RWPE1 (cell line): Measurements from ENCODE around the gene TMEM132C.

Experiments used
- CTCF ChIA-PET: fragments of 350-600 bp; sonication (Branson Sonifier 250); formaldehyde crosslinking; extraction: SDS; loops from one replicate; lab custom pipeline; 2021; lab: Yijun Ruan, JAX
- POLR2A ChIA-PET: fragments of 400-600 bp; formaldehyde crosslinking; extraction: SDS; loops from one replicate; lab custom pipeline; 2020; ENCODE audit warnings: antibody characterized with exemption; ENCODE audit not compliant: low non-redundant PET; lab: Yijun Ruan, JAX
- DNase-seq: peaks from one replicate; pipeline ENCODE4 v3.0.0; 2012; ENCODE audit warnings: low spot score
- H3K27ac ChIP-seq: fragments of 450-650 bp; 2 replicates; pipeline ENCODE4 v1.5.1; 2017
- TF ChIP-seq, protein P1 (sequence below): fragments of 450-650 bp; conservative IDR thresholded peaks from 2 replicates; pipeline ENCODE4 v1.5.1; 2017; ENCODE audit warnings: low read depth, mild to moderate bottlenecking

The TMEM132C gene

DNA sequence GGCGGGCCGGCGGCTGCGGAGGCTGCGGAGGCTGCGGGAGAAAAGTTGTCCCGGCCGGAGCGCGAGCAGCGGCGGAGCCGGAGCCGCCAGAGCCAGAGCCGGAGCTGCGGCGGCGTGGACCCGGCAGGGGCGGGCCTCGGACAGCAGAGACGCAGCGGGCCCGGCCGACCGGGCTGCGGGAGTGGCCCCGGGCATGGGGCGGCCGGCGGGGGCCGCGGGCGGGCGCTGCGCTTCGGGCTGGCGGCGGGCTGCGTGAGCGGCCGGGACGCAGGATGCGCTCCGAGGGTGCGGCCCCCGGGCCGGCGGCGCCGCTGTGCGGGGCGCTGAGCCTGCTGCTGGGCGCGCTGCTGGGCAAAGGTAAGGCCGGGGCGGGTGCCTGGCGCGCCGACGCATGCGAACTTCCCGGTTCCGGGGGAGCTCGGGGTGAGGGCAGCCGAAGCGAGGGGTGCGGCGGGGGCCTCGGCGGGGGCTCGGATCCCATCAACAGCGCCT lies at the start of gene TMEM132C:
Gene TMEM132C, plus strand, starts transcription at position 40 of the 492 bp plus-strand sequence. Its CDS starts 233 bp downstream, at position 273.
- TF ChIP-seq, protein P1, sequence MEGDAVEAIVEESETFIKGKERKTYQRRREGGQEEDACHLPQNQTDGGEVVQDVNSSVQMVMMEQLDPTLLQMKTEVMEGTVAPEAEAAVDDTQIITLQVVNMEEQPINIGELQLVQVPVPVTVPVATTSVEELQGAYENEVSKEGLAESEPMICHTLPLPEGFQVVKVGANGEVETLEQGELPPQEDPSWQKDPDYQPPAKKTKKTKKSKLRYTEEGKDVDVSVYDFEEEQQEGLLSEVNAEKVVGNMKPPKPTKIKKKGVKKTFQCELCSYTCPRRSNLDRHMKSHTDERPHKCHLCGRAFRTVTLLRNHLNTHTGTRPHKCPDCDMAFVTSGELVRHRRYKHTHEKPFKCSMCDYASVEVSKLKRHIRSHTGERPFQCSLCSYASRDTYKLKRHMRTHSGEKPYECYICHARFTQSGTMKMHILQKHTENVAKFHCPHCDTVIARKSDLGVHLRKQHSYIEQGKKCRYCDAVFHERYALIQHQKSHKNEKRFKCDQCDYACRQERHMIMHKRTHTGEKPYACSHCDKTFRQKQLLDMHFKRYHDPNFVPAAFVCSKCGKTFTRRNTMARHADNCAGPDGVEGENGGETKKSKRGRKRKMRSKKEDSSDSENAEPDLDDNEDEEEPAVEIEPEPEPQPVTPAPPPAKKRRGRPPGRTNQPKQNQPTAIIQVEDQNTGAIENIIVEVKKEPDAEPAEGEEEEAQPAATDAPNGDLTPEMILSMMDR: no peak
- no peak for DNase-seq
- H3K27ac ChIP-seq: no peak within 1 kb of the TSS
- POLR2A ChIA-PET: interaction anchor here (0.6 kb wide), 1 partner anchor 177 kb away, joined by 3 read pairs; no protein-coding TSS in a partner anchor
- CTCF ChIA-PET: interaction anchor here (0.6 to 0.7 kb wide), 2 partner anchors 8 to 1141 kb away, joined by 3 read pairs; no protein-coding TSS in a partner anchor

GRCh38 chr12:128224226-128224625 lies 42.7 kb upstream of the TMEM132C start:
- ChIA-PET POLR2A (no interaction called here), CTCF (no interaction called here)
- no peak overlapping the region for H3K27ac ChIP-seq
- TF ChIP-seq, protein P1: no peak
- no peak for DNase-seq

GRCh38 chr12:128228581-128228980 lies 38.4 kb upstream of the TMEM132C start:
- DNase-seq: no peak
- ChIA-PET CTCF (no interaction called here), POLR2A (no interaction called here)
- TF ChIP-seq, protein P1: no peak
- H3K27ac ChIP-seq: no peak overlapping the region

GRCh38 chr12:128235635-128236417 lies 31.1 kb upstream of the TMEM132C start:
- H3K27ac ChIP-seq: no peak overlapping the region
- TF ChIP-seq, protein P1: no peak
- CTCF ChIA-PET: no interaction called here
- POLR2A ChIA-PET: no interaction called here
- DNase-seq: no peak

GRCh38 chr12:128236525-128236924 lies 30.4 kb upstream of the TMEM132C start:
- ChIA-PET CTCF (interaction anchor here (0.7 kb wide), 1 partner anchor 1594 kb away, joined by 3 read pairs; no protein-coding TSS in a partner anchor), POLR2A (no interaction called here)
- no peak for DNase-seq
- TF ChIP-seq, protein P1: no peak
- no peak overlapping the region for H3K27ac ChIP-seq

DNA sequence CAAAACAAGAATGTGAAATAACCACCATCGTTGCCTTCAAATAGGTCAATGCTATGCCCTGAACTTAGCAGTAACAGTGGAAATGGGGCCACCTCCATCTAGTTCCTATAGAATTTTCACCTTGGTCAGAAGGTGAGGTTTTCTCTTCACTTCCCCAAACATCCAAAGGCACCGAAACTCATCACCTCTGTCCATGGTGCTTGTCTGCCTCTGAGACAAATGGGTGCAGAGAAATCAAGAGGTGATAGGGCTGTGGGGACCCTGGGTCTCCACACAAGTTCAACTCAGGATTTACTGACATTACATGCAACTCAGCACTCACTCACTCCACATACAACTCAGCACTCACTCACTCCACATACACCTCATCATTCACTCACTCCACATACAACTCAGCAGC lies 26.2 kb upstream of the TMEM132C start:
- ChIA-PET POLR2A (no interaction called here), CTCF (no interaction called here)
- TF ChIP-seq, protein P1: no peak
- DNase-seq: no peak
- H3K27ac ChIP-seq: no peak overlapping the region
